G401.6 (cell line): Measurements from ENCODE around the gene SHD.

Experiments used
- FAIRE-seq: peaks from 2 replicates; lab custom pipeline; 2012; peaks lifted over from hg19 to GRCh38; lab: Jason Lieb, UNC

The SHD gene

DNA sequence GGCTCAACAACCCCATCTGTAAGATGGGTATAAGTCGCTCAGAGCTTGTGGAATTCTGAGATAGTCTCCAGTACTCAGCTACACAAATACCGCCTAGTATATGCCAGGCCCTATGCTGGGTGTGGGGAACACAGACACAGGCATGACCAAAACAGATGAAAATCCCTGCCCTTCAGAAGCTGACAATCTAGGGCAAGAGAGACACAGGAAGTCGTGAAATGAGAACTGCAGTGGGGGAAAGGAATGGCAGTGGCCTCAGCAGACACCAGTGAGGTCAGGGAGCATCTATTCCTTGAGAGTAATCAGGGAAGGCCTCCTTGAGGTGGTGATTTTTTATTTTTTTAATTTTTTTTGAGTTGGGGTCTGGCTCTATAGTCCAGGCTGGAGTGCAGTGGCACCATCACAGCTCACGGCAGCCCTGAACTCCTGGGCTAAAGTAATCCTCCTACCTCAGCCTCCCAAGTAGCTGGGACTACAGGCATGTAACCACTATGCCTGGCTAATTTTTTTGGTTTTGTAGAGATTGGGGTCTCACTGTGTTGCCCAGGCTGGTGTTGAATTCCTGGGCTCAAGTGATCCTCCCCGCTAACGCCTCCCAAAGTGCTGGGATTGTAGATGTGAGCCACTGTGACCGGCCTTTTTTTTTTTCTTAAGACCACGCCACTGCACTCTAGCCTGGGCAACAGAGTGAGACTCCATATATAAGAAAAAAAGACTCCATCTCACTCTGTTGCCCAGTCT lies 19.9 kb downstream of the SHD start:
- FAIRE-seq: no peak

DNA sequence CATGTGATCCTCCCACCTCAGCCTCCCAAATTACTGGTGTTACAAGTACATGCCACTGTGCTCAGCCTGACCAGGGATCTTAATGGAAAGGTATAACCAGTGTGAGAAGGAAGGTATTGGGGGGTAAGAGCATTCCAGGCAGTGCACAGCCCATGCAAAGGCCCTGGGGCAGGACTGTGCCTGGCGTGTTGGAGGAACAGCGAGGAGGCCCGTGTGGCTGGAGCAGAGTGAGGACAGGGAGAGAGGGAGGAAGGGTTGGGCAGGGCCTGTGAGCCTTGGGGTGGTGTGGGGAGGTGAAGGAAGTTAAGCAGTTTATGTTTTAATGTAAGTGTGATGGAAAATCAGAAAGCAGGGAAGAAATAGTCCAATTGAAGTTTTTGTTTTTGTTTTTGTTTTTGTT lies 21.5 kb downstream of the SHD start:
- no peak for FAIRE-seq

DNA sequence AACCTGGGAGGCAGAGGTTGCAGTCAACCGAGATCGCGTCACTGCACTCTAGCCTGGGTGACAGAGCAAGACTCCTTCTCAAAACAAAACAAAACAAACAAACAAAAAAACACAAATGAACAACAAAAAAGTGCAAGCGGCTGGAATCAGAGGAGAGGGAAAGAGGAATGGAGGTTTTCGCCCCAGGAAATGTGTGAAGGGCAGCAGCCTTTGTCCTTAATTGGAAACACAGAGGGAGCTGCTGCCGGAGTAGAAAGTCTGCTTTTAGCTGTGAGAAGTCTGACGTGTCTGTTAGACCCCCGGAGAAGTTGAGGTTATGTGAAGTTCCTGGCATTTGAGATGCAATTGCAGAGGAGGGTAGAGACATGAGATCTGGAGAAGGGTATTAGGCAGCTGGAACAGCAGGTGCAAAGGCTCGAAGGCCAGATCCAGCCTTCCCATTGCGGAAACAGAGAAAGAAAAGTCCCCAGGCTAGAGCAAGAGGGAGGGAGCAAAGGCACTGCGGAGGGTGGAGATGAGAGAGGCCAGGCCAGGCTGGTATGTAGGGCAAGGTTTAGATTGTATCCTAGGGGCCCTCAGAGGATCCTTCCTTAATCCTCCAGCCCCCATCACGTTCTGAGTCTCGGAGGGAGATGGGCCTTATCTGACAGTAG lies 22.6 kb downstream of the SHD start:
- FAIRE-seq: peak; percentile 11

DNA sequence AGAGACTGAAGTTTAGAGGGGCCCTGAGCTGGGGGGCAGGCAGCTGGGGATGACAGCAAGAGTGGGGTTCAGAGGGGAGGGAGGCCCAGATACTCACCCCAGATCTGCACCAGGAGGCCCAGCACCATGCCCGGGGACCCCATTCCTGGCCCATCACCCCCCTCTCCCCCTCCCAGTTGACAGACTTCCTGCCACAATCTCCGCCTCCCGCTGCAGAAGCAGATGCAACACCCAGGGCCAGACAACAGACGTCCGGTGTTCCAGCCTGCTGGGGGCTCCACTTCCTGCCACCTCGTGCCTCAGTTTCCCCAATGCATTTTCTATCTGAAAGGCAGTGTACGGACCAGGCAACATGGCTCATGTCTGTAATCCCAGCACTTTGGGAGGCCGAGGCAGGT lies 23.2 kb downstream of the SHD start, which contains the start of gene TMIGD2:
TSS of gene TMIGD2 (minus strand) at position 147 of the 398 bp plus-strand sequence. CDS start at position 143, 4 bp downstream.
- FAIRE-seq: no peak

DNA sequence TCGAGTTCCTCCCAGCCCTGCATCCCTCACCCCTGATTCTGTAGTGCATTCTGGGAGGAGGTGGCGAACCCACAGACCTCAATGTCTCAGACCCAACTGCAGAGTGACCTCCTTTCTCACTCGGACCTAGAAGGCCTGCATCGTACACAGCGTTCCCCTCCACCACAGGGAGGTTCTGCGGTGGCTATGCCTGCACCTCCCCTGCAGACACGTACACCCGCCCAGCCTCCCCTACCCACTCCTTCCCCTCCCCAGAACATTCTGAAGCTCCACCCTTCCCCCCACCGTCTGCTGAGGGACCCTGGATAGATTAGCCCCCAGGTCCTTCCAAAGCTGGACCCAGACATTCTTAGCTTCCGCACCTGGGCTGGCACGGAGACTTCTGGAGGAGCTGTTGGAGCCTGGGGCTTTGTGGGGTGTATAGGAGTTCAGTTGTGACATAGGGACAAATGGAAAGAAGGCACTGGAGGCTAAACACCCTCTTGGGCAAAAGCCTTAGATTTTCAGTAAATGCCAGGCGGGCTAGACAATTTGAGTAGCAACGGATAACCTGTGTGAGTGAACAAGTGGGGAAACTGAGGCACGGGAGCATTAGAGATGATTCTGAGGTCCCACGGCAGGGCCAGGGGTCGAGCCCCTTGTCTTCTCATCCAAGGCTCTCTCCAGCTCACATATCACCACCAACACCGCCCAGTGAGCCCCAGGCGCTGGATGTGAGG lies 24.9 kb downstream of the SHD start:
- FAIRE-seq: no peak

DNA sequence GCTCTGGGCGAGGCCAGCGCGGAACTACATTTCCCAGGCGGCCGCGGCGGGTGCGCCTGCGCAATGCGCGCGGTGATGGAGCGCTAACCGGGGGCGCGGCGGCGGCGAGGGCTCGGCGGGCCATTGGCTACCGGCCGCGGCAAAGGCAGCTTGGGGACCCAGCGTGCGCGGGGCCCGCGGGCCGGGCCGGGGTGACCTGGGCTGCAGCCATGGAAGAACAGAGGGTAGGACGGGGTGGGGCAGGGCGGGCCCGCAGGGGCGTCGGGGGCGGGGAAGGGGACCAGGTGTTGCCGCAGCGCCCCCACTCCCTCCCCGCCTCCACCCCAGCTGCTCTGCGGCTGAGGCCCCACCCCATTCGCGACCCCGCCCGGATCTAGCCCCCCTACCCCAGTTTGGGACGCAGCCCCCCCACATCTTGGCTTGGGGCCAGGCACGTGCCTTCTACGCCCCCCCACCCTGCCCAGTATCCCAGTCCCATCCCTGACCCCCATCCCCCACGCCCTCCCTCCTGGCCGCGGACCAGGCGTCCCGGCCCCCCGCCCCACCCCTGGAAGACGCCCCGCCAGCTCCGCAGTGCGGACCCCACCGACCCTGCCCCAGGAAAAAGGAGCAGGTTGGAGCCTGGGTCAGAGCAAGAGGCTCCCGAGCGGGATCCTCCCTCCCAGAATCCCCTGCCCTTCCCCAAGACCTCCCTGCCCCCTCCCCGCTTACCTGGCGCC lies 25.6 kb downstream of the SHD start, which contains the start of gene FSD1:
TSS of gene FSD1 (plus strand) at position 61 of the 719 bp plus-strand sequence. CDS start at position 210, 149 bp downstream.
- no peak for FAIRE-seq

DNA sequence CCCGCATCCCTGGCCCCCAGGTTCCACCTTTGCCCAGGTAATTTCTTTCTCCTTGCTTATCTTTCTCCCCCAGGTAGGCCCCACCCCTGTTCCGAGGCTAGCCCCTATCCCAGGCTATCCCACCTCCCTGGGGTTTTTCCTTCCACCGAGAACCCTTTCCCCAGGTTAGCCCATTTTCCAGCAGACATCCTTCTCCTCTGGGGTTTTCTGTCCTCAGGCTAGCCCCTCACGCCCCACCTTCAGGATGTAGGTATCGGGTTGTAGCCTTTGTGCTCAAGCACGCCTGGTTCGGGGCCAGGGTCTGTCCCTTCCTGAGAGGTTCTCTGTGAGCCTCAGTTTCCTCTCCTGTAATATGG lies 26.2 kb downstream of the SHD start:
- FAIRE-seq: no peak

DNA sequence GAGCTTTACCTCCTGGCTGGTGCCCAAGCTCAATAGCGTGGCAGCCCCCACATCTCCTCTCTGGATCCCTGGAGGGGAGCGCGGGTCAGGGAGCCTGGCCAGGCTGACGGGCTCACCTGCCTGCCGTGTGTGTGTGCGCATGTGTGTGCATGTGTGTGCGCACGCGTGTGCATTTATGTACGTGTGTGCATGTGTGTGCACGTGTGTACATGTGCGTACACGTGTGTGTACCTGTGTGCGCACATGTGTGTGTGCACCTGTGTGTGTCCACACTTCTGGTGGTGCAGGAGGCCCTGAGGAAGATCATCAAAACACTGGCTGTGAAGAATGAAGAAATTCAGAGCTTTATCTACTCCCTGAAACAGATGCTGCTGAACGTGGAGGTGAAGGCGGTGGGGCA lies 26.6 kb downstream of the SHD start:
- FAIRE-seq: no peak

DNA sequence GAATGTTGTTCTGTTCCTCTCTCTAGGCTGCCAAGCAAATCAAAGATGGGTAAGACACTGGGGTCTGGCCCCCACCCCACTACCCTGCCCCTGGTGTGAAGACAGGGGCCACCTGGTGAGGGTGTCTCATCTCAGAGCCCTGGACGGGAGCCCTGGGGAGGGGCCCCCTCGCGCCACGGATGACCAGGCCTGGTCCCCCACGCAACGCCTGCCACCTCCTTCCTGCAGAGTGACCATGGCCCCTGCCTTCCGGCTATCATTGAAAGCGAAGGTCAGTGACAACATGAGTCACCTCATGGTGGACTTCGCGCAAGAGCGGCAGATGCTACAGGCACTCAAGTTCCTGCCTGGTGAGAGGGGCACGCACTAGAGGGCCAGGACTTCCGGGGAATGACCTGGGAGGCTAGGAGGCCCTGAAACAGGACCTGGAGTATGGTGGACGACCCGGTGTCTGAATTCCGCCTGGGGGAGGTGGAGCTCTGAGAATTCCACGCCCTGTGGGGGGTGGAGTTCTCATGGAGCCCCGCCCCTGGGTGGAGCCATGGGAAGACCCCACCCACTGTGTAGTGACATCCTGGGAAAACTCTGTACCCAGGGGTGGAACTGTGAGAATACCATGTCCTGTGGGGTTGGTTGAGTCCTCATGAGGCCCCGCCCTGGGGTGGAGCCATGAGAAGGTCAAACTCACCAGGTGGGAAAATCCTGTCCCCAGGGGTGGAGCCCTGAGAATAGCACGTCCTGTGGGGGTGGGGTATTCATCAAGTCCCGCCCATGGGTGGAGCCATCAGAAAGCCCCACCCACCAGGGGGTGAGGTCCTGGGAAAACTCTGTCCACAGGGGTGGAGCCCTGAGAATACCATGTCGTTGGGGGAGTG lies 31.4 kb downstream of the SHD start:
- no peak for FAIRE-seq

DNA sequence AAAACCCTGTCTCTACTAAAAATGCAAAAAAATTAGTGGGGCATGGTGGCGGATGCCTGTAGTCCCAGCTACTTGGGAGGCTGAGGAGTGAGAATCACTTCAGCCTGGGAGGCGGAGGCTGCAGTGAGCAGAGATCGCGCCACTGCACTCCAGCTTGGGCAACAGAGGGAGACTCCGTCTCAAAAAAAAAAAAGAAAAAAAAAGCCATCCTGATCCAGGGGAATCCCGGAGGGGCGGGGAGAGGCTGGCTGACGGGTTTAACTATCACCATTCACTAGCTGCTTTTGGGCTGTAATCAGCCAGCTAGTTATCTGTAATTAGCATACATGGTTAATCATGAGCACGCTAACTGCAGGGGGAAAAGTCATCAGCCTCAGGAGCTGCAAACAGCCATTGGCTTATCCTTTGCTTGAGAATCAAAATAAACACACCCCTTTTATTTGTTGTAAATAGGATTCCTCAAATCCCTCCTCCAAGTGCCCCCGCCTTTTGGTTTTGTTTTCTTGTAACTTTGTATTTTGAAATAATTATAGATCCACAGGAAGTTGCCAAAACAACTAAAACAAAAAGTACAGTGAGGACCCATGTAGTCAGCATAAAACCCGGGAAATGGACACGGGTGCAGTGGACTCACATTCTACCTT lies 34.9 kb downstream of the SHD start:
- no peak for FAIRE-seq

DNA sequence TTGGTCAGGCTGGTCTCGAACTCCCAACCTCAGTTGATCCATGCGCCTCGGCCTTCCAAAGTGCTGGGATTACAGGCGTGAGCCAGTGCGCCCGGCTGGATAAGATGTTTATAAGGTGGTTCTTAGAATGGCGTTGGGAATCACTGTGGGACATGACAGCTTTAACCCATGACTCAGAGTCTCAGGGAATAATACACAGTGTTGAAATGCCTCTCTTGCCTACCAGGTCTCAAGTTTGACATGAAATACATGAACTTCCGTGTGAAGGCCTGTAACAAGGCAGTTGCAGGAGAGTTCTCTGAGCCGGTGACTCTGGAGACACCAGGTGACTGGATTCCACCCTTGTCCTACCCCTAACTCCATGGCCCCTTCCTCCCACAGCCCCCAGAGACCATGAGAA lies 37.9 kb downstream of the SHD start:
- FAIRE-seq: no peak

DNA sequence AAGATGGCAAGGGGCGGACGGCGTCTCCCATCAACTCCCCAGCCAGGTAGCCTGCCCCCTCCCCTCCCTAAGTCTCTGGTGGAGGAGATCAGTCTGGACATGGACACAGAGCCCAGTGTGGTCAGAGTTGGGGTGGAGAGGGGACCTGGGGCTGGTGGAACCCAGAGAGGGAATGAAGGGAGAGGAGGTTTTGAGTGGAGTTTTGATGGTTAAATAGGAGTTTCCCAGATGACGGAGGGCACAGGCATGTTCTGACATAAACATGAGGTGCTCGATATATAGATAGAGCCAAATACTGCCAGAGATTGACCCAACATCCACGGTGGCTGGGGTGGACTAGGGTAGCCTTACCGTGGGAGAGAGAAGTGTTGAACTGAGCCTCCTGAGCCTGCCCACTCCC lies 39.4 kb downstream of the SHD start:
- FAIRE-seq: no peak

DNA sequence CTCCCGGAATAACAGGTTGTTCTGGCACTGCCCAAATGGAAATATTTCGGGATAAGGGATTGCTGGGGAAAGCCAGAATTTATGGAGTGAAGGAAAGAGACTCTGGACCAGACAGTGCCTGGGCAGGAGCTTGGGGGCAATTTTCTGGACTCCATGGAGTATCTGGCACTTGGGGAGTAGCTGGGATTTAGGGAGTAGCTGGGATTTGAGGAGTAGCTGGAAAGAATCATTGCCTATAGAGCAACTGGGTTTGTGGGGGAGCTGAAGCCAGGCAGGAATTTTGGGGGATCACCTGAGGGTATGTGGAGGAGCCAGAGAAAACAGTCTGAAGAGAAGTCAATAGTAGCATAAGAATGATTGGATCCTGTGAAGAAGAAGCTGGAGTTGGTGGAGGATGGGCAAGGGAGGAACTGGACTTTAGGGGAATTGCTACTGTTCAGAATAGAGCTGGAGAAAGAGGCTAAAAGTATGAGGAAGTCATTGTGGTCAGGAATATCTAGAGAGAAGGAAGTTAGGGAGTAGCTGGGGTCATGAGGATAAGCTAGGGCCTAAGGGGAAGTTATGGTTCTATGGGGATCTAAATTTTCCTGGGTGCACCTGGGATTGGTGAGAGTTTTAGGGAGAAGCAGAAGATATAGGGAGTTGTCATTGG lies 40.1 kb downstream of the SHD start:
- FAIRE-seq: no peak

DNA sequence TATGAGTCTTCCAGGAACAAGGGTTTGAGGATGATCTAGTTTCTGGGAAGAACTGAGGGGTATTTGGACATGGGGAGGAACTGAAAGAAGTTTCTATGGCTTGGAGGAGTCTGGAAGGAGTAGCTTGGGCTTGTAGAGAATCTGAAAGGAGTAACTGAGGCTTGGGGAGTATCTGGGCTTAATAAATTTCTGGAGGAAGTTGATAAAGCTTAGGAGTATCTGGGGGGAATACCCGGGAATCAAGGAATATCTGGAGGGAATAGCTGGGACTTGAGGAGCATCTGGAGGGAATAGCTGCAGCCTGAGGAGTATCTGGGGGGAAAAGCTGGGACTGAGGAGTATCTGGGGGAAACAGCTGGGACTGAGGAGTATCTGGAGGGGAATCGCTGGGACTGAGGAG lies 41.4 kb downstream of the SHD start:
- FAIRE-seq: no peak

DNA sequence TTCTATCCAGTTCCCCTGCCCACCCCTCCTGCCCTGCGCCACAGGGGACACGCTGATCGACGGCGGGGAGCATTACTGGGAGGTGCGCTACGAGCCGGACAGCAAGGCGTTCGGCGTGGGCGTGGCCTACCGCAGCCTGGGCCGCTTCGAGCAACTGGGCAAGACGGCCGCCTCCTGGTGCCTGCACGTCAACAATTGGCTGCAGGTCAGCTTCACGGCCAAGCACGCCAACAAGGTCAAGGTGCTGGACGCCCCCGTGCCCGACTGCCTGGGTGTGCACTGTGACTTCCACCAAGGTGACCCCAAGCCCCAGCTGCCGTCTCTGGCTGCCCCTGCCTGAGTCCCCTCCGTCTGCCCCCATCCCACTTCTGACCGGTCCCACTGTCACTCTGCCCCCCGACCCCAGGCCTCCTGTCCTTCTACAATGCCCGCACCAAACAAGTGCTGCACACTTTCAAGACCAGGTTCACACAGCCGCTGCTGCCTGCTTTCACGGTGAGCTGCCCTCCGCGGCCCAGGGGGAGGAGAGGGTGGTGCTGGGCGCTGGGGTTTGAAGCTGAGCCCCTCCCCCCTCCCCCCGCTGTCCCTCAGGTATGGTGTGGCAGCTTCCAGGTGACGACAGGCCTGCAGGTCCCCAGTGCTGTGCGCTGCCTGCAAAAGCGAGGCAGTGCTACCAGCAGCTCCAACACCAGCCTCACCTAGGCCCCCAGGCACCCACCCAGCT lies 44.0 kb downstream of the SHD start:
- no peak for FAIRE-seq

DNA sequence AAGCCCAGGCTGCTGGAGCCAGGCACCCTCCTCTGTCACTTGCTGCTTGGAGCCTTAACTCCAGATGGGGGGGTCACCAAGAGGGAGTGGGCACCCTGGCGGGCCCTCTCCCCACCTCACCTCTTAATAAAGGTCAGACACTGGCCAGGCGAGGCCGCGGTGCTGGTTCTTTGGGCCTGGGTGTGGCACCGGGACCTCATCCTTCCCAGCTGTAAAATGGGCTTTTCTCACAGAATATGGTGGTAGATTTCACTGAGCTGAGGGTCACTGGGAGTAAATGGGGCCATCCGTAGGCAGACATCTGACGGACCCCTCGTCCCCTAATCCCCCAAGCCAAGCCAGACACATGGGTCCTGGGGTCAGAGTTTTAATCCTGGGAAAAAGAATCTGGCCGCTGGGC lies 44.6 kb downstream of the SHD start:
- no peak for FAIRE-seq

DNA sequence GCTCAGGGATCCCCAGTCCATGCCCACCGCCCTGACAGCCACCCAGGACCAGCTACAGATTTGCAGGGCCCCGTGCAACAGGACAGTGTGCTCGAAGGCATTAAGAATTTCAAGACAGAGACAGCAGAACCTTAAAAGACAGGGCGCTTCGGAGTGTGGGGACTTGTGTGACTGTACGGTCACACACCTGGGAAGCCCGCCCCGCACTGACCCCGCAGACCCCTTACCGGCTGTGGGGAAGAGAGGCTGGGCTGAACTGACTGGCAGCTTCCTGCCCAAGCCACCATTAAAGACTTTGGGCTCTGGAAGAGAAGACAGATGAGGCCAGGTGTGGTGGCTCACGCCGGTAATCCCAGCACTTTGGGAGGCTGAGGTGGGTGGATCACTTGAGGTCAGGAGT lies 45.2 kb downstream of the SHD start:
- no peak for FAIRE-seq

DNA sequence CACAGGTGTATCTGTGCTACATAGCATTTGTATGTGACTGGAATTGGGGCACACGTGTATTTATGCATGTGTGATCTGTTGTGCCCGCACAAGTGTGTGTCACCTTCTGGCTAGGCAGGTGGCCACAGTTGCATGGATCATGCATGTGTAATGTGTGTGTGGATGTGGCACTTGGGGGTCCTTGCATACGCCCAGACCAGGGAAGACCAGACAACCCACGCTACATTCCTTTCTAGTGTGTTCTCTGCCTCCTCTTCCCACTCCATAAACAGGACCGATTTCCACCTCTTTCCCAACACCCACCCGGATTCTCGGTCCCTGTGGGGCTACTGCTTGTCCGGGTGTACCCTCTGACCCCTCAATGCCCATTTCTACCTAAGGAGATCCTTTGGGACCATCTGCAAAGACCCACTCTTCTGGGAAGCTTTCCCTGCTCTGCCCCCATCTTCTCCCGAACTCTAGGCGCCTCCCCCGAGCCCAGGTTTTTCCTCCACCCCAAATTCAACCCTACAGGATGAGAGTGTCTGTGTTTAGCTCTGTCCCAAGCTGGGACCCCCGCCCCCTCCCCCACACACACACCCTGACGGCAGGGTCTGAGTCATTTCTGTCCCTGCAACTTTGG lies 47.3 kb downstream of the SHD start:
- FAIRE-seq: no peak

DNA sequence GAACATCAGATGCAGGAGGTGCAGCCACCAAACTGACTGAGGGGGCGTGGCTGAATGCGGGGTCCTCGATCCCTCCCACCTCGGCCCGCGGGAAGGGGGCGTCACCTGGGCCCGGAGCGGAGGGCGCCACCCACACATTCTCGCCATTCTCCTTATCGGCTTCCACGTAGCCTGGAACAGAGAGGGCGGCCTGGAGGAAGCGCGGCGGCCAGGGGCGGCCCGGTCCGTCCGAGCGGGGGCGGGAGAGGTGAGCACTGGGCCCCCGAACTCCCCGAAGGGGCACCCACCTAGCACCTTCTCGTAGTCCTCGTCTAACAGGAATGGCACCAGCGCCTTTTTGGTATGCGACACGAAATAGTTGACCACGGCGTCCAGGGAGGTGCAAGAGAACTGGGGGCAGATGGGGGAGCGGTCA lies 47.8 kb downstream of the SHD start:
- FAIRE-seq: no peak
